Measurements from ENCODE around the gene LLGL2.
A peak's percentile ranks its signal among the peaks of the same experiment; 100 is the strongest.

LLGL2 gene

GRCh38 chr17:75481194-75482068 is 44.1 kb upstream of the LLGL2 start:
- peak overlapping the region; percentile 36 to 70 (median 59) for H3K9ac ChIP-seq
- H3K27ac ChIP-seq, result peak overlapping the region; percentile 44 to 82 (median 67)
- peak overlapping the region; percentile 70 to 90 (median 82) for H3K4me2 ChIP-seq
- peaks cover 0 to 50% (median 18%) of the 10 kb centered on the region in 11 experiments; a peak in 14 of 22 replicates for H3K36me3 ChIP-seq
- no peak for TF ChIP-seq Cebpa-rat (IDR thresholded peaks at IDR 0.05)
- peaks cover 0 to 11% (median 5%) of the 10 kb centered on the region in 11 experiments; a peak in 7 of 22 replicates for H4K20me1 ChIP-seq
- no peaks in the 10 kb centered on the region for H3K9me3 ChIP-seq (replicated peaks in 1 of 11)
- H3K27me3 ChIP-seq, result no peaks in the 10 kb centered on the region
- no peak overlapping the region; a peak in 1 of 20 replicates for H3K4me3 ChIP-seq
- peaks cover 89 to 95% (median 93%) of the 10 kb centered on the region in 10 experiments for H3K4me1 ChIP-seq

GRCh38 chr17:75482098-75482942 is 43.2 kb upstream of the LLGL2 start:
- Histone ChIP-seq H3K36me3 (peaks cover 0 to 42% (median 18%) of the 10 kb centered on the region in 11 experiments; a peak in 14 of 22 replicates), H3K9me3 (replicated peaks in 1 of 11) (no peaks in the 10 kb centered on the region), H3K27ac (peak overlapping the region in 10 of 11 experiments; percentile 60 to 82 (median 68); a peak in 20 of 22 replicates), H3K9ac (peak overlapping the region; percentile 36 to 70 (median 59); a peak in 20 of 22 replicates), H3K4me1 (peaks cover 89 to 95% (median 93%) of the 10 kb centered on the region in 10 experiments), H3K4me3 (no peak overlapping the region), H3K27me3 (no peaks in the 10 kb centered on the region), H3K4me2 (peak overlapping the region; percentile 70 to 90 (median 82)), H4K20me1 (peaks cover 0 to 6% (median 0%) of the 10 kb centered on the region in 11 experiments; a peak in 3 of 22 replicates)
- TF ChIP-seq Cebpa-rat (IDR thresholded peaks at IDR 0.05), result peak in 5 of 11 experiments; percentile 26 to 74 (median 49); a peak in 4 of 22 replicates

GRCh38 chr17:75485688-75486087 is 39.8 kb upstream of the LLGL2 start:
- peak overlapping the region; percentile 79 to 98 (median 87) for H3K27ac ChIP-seq
- peak overlapping the region in 7 of 10 experiments; percentile 57 to 66 (median 63); a peak in 9 of 20 replicates for H3K4me3 ChIP-seq
- H3K27me3 ChIP-seq, result no peaks in the 10 kb centered on the region
- H4K20me1 ChIP-seq, result no peaks in the 10 kb centered on the region; a peak in 1 of 22 replicates
- peak overlapping the region; percentile 72 to 91 (median 80) for H3K9ac ChIP-seq
- no peak for TF ChIP-seq Cebpa-rat (IDR thresholded peaks at IDR 0.05)
- peaks cover 0 to 22% (median 4%) of the 10 kb centered on the region in 11 experiments; a peak in 6 of 22 replicates for H3K36me3 ChIP-seq
- H3K4me1 ChIP-seq, result peaks cover 95 to 99% (median 97%) of the 10 kb centered on the region in 10 experiments
- H3K4me2 ChIP-seq, result peak overlapping the region; percentile 84 to 100 (median 96)
- H3K9me3 ChIP-seq (replicated peaks in 1 of 11), result no peaks in the 10 kb centered on the region

GRCh38 chr17:75486151-75486550 is 39.3 kb upstream of the LLGL2 start:
- no peak for TF ChIP-seq Cebpa-rat (IDR thresholded peaks at IDR 0.05)
- Histone ChIP-seq H3K27ac (peak overlapping the region; percentile 79 to 98 (median 87)), H3K4me2 (peak overlapping the region; percentile 84 to 100 (median 96)), H3K4me1 (peaks cover 95 to 99% (median 97%) of the 10 kb centered on the region in 10 experiments), H3K27me3 (no peaks in the 10 kb centered on the region), H4K20me1 (no peaks in the 10 kb centered on the region), H3K4me3 (peak overlapping the region in 8 of 10 experiments; percentile 24 to 66 (median 62); a peak in 14 of 20 replicates), H3K9me3 (replicated peaks in 1 of 11) (no peaks in the 10 kb centered on the region), H3K36me3 (peaks cover 0 to 26% (median 1%) of the 10 kb centered on the region in 11 experiments; a peak in 8 of 22 replicates), H3K9ac (peak overlapping the region; percentile 72 to 91 (median 80))

GRCh38 chr17:75486951-75487350 is 38.5 kb upstream of the LLGL2 start:
- Histone ChIP-seq H3K4me1 (peaks cover 95 to 99% (median 97%) of the 10 kb centered on the region in 10 experiments), H3K36me3 (peaks cover 0 to 34% (median 8%) of the 10 kb centered on the region in 11 experiments; a peak in 15 of 22 replicates), H3K27ac (peak overlapping the region; percentile 79 to 98 (median 87)), H3K9me3 (replicated peaks in 1 of 11) (no peaks in the 10 kb centered on the region), H4K20me1 (no peaks in the 10 kb centered on the region), H3K9ac (peak overlapping the region; percentile 72 to 91 (median 80)), H3K4me3 (peak overlapping the region; percentile 42 to 66 (median 60); a peak in 17 of 20 replicates), H3K27me3 (no peaks in the 10 kb centered on the region), H3K4me2 (peak overlapping the region; percentile 84 to 100 (median 96))
- no peak for TF ChIP-seq Cebpa-rat (IDR thresholded peaks at IDR 0.05)

GRCh38 chr17:75487351-75488070 is 38.0 kb upstream of the LLGL2 start:
- Histone ChIP-seq H3K9ac (peak overlapping the region; percentile 72 to 91 (median 80)), H3K27ac (peak overlapping the region; percentile 79 to 98 (median 87)), H3K4me2 (peak overlapping the region; percentile 84 to 100 (median 96)), H3K36me3 (peaks cover 1 to 40% (median 13%) of the 10 kb centered on the region in 11 experiments; a peak in 19 of 22 replicates), H4K20me1 (peaks cover 0 to 4% (median 0%) of the 10 kb centered on the region in 11 experiments; a peak in 1 of 22 replicates), H3K4me1 (peaks cover 95 to 99% (median 97%) of the 10 kb centered on the region in 10 experiments), H3K4me3 (peak overlapping the region; percentile 42 to 66 (median 60)), H3K27me3 (no peaks in the 10 kb centered on the region), H3K9me3 (replicated peaks in 1 of 11) (no peaks in the 10 kb centered on the region)
- TF ChIP-seq Cebpa-rat (IDR thresholded peaks at IDR 0.05), result no peak

GRCh38 chr17:75488693-75489510 is 36.6 kb upstream of the LLGL2 start:
- Histone ChIP-seq H3K4me3 (peak overlapping the region; percentile 42 to 66 (median 60)), H4K20me1 (peaks cover 0 to 17% (median 0%) of the 10 kb centered on the region in 11 experiments; a peak in 3 of 22 replicates), H3K36me3 (peaks cover 11 to 46% (median 26%) of the 10 kb centered on the region in 11 experiments; a peak in 21 of 22 replicates), H3K27me3 (no peaks in the 10 kb centered on the region), H3K4me1 (peaks cover 88 to 99% (median 97%) of the 10 kb centered on the region in 10 experiments), H3K27ac (peak overlapping the region; percentile 79 to 98 (median 87)), H3K9me3 (replicated peaks in 1 of 11) (no peaks in the 10 kb centered on the region), H3K4me2 (peak overlapping the region; percentile 84 to 100 (median 96)), H3K9ac (peak overlapping the region; percentile 72 to 91 (median 80))
- TF ChIP-seq Cebpa-rat (IDR thresholded peaks at IDR 0.05), result no peak
